Aorta (tissue), 5 donors: ENCODE results near the gene HPN. TPM values are rescaled to one million over a fixed set of nuclear protein-coding genes. Genes with fewer than 3 reads are reported as not detected.
A peak's percentile ranks its signal among the peaks of the same experiment; 100 is the strongest.

Experiments
- ATAC-seq: fragments of 200-7000 bp; cut with Tn5 transposase; one replicate; pipeline ENCODE4 v1.9.1; 2022; ENCODE audit warnings: moderate library complexity; ENCODE audit not compliant: low FRiP score
- DNase-seq, 2 donors: peaks; one replicate each; pipeline ENCODE4 v3.0.0-alpha.2; 2020
- H3K27ac ChIP-seq, 2 donors: one replicate each; pipeline ENCODE4 v1.5.1; 2013; ENCODE audit warnings: low read length in 2 of 2, mild to moderate bottlenecking in 2 of 2, moderate library complexity in 2 of 2, control low read depth in 1 of 2, inconsistent platforms in 1 of 2, low read depth in 1 of 2
- H3K27me3 ChIP-seq, 2 donors: one replicate each; pipeline ENCODE4 v1.6.1; 2013; ENCODE audit warnings: control low read depth in 1 of 2, low read length in 1 of 2, mild to moderate bottlenecking in 1 of 2, moderate library complexity in 1 of 2; ENCODE audit not compliant: insufficient read depth in 2 of 2, control insufficient read depth in 1 of 2
- H3K36me3 ChIP-seq, 2 donors: one replicate each; pipeline ENCODE4 v1.6.1; 2013; ENCODE audit warnings: control low read depth in 1 of 2, low read length in 1 of 2, mild to moderate bottlenecking in 1 of 2; ENCODE audit not compliant: insufficient read depth in 2 of 2, control insufficient read depth in 1 of 2
- H3K4me1 ChIP-seq, 2 donors: one replicate each; pipeline ENCODE4 v1.6.1; 2013; ENCODE audit warnings: low read length in 2 of 2, control low read depth in 1 of 2, mild to moderate bottlenecking in 1 of 2, moderate library complexity in 1 of 2; ENCODE audit not compliant: insufficient read depth in 2 of 2, control insufficient read depth in 1 of 2
- H3K4me3 ChIP-seq, 2 donors: one replicate each; pipeline ENCODE4 v1.5.1; 2013; ENCODE audit warnings: low read length in 2 of 2, control low read depth in 1 of 2, mild to moderate bottlenecking in 1 of 2
- H3K9me3 ChIP-seq: one replicate; pipeline ENCODE4 v1.6.1; 2013; ENCODE audit warnings: mild to moderate bottlenecking, low read length; ENCODE audit not compliant: control insufficient read depth
- WGBS, 2 donors: extraction: QIAGEN DNeasy Blood & Tissue Kit; methylation state at CpG; one replicate each; pipeline ENCODE4 v1.1.7; 2013; 5-methylcytosine and 5-hydroxymethylcytosine counted together
- intact Hi-C, 2 donors: fragments of 100-400 bp; cut with DNase I; formaldehyde crosslinking; loops; one replicate each; pipeline versions ENCODE4 v1.14.2 to v1.15.0; 2022
- polyA plus RNA-seq, 2 donors: library from polyadenylated mRNA; stranded (reverse); fragments of 200-250 nt; gene quantifications; one replicate each; pipeline ENCODE4 v1.2.3, GENCODE V29; 2013
- total RNA-seq, 2 donors: library from RNA; stranded (reverse); fragmentation: NEBNext Ultra II Directional; extraction: Animal tissue kit (Norgen Biotek cat#: 25700); gene quantifications; one replicate each; pipeline ENCODE4 v1.2.1, GENCODE V29; 2021
- donor health status: healthy with polysubstance abuse.
- donor health status: Bipolar disorder and iron deficiency.
- donor health status: DM: no; HTN: no; CAD: no.
- donor health status: DM: no; HTN: no; CAD: no.
- donor health status: DM: yes; HTN: yes; CAD: no.

HPN gene
- total and polyA plus RNA-seq, 4 donors: 0.71 to 2.7 TPM; not detected in 2

GRCh38 chr19:35021016-35021415 is 20.5 kb upstream of the HPN start:
- peaks cover 0 to 10% of the 10 kb centered on the region in 2 donors for H3K36me3 ChIP-seq
- DNase-seq: peak in 1 of 2 donors; percentile 68
- no peak for ATAC-seq
- no peak overlapping the region for H3K4me3 ChIP-seq
- H3K27me3 ChIP-seq: no peaks in the 10 kb centered on the region
- intact Hi-C loops: no loop called here
- no peaks in the 10 kb centered on the region for H3K4me1 ChIP-seq
- no peak overlapping the region for H3K27ac ChIP-seq
- H3K9me3 ChIP-seq: no peaks in the 10 kb centered on the region
- WGBS, 2 donors: 88 to 90% methylated on average over 10 of the region's 10 CpGs

GRCh38 chr19:35021596-35021995 is 19.9 kb upstream of the HPN start:
- Histone ChIP-seq H3K4me1 (no peaks in the 10 kb centered on the region), H3K27me3 (no peaks in the 10 kb centered on the region), H3K9me3 (no peaks in the 10 kb centered on the region), H3K27ac (no peak overlapping the region), H3K4me3 (no peak overlapping the region), H3K36me3 (peaks cover 0 to 10% of the 10 kb centered on the region in 2 donors)
- intact Hi-C loops: no loop called here
- no peak for DNase-seq
- no peak for ATAC-seq
- WGBS, 2 donors: 93 to 94% methylated on average over 25 of the region's 25 CpGs

GRCh38 chr19:35022460-35022859 is 19.1 kb upstream of the HPN start:
- intact Hi-C loops: no loop called here
- H3K4me3 ChIP-seq: no peak overlapping the region
- WGBS, 2 donors: 84 to 85% methylated on average over 11 to 14 of the region's 14 CpGs
- H3K27me3 ChIP-seq: no peaks in the 10 kb centered on the region
- no peak overlapping the region for H3K27ac ChIP-seq
- peaks cover 0 to 10% of the 10 kb centered on the region in 2 donors for H3K36me3 ChIP-seq
- H3K4me1 ChIP-seq: no peaks in the 10 kb centered on the region
- H3K9me3 ChIP-seq: no peaks in the 10 kb centered on the region
- DNase-seq (no peak), ATAC-seq (no peak)

- DNase-seq (peak in 1 of 2 donors; percentile 70), ATAC-seq (no peak)
- H3K9me3 ChIP-seq: no peaks in the 10 kb centered on the region
- H3K27ac ChIP-seq: no peak overlapping the region
- intact Hi-C loops: no loop called here
- H3K27me3 ChIP-seq: no peaks in the 10 kb centered on the region
- 86 to 90% methylated on average over 18 to 19 of the region's 19 CpGs for WGBS, 2 donors
- no peak overlapping the region for H3K4me3 ChIP-seq
- H3K36me3 ChIP-seq: peaks cover 0 to 10% of the 10 kb centered on the region in 2 donors
- no peaks in the 10 kb centered on the region for H3K4me1 ChIP-seq
Measured at GRCh38 chr19:35023428-35023827, 18.1 kb upstream of the HPN start.

GRCh38 chr19:35024095-35024494 is 17.4 kb upstream of the HPN start:
- intact Hi-C loops: no loop called here
- H3K4me3 ChIP-seq: no peak overlapping the region
- no peaks in the 10 kb centered on the region for H3K9me3 ChIP-seq
- peaks cover 0 to 10% of the 10 kb centered on the region in 2 donors for H3K36me3 ChIP-seq
- H3K4me1 ChIP-seq: no peaks in the 10 kb centered on the region
- H3K27me3 ChIP-seq: no peaks in the 10 kb centered on the region
- no peak overlapping the region for H3K27ac ChIP-seq
- DNase-seq (no peak), ATAC-seq (no peak)
- WGBS, 2 donors: 81 to 83% methylated on average over 6 of the region's 6 CpGs

- Histone ChIP-seq H3K4me1 (no peaks in the 10 kb centered on the region), H3K4me3 (no peak overlapping the region), H3K27me3 (no peaks in the 10 kb centered on the region), H3K27ac (no peak overlapping the region), H3K36me3 (peaks cover 0 to 4% of the 10 kb centered on the region in 2 donors), H3K9me3 (no peaks in the 10 kb centered on the region)
- intact Hi-C loops: no loop called here
- DNase-seq (no peak), ATAC-seq (no peak)
- WGBS, 2 donors: 87 to 89% methylated on average over 19 to 21 of the region's 21 CpGs
Measured at GRCh38 chr19:35025969-35026368, 15.6 kb upstream of the HPN start.

GRCh38 chr19:35026418-35026817 is 15.1 kb upstream of the HPN start:
- no peaks in the 10 kb centered on the region for H3K4me1 ChIP-seq
- no peak overlapping the region for H3K27ac ChIP-seq
- DNase-seq: no peak
- no peak overlapping the region for H3K4me3 ChIP-seq
- intact Hi-C loops: no loop called here
- no peaks in the 10 kb centered on the region for H3K27me3 ChIP-seq
- WGBS, 2 donors: 81 to 82% methylated on average over 6 of the region's 6 CpGs
- H3K36me3 ChIP-seq: peaks cover 0 to 2% of the 10 kb centered on the region in 2 donors
- ATAC-seq: no peak
- H3K9me3 ChIP-seq: no peaks in the 10 kb centered on the region

GRCh38 chr19:35027009-35027408 is 14.5 kb upstream of the HPN start:
- Histone ChIP-seq H3K4me3 (no peak overlapping the region), H3K36me3 (peaks cover 0 to under 1% of the 10 kb centered on the region in 2 donors), H3K9me3 (no peaks in the 10 kb centered on the region), H3K27ac (no peak overlapping the region), H3K27me3 (no peaks in the 10 kb centered on the region), H3K4me1 (no peaks in the 10 kb centered on the region)
- intact Hi-C loops: no loop called here
- 85 to 87% methylated on average over 8 of the region's 8 CpGs for WGBS, 2 donors
- no peak for ATAC-seq
- DNase-seq: no peak

- no peaks in the 10 kb centered on the region for H3K27me3 ChIP-seq
- intact Hi-C loops: no loop called here
- no peaks in the 10 kb centered on the region for H3K9me3 ChIP-seq
- no peak overlapping the region for H3K4me3 ChIP-seq
- 75 to 76% methylated on average over 7 of the region's 7 CpGs for WGBS, 2 donors
- ATAC-seq (no peak), DNase-seq (no peak)
- no peaks in the 10 kb centered on the region for H3K36me3 ChIP-seq
- H3K27ac ChIP-seq: no peak overlapping the region
- no peaks in the 10 kb centered on the region for H3K4me1 ChIP-seq
Measured at GRCh38 chr19:35027851-35028599, 13.5 kb upstream of the HPN start.
